Suprapubic skin (tissue), 4 donors: ENCODE results near the gene SH2D3C.

Source experiments
- POLR2A ChIP-seq, 2 donors: fragments of 450-650 bp; IDR thresholded peaks; one replicate each; pipeline ENCODE4 v1.6.1; 2017; ENCODE audit warnings: antibody characterized with exemption in 2 of 2, mild to moderate bottlenecking in 2 of 2, moderate library complexity in 2 of 2
- POLR2AphosphoS5 ChIP-seq, 3 donors: sonication (generic); formaldehyde crosslinking; IDR thresholded peaks; one replicate each; pipeline ENCODE4 v1.6.1; 2017; ENCODE audit warnings: antibody characterized with exemption in 3 of 3

- TF ChIP-seq POLR2AphosphoS5 (IDR thresholded peaks at IDR 0.05) (no peak), POLR2A (IDR thresholded peaks at IDR 0.05) (no peak)
These were observed 4.5 kb downstream of the SH2D3C start for GRCh38 chr9:127773981-127774380.
